Dermis lymphatic vessel endothelial cell (primary cell): ENCODE data around the gene CRISPLD2. TPM values are rescaled to one million over a fixed set of nuclear protein-coding genes. Genes with fewer than 3 reads are reported as not detected.

Experiments
- total RNA-seq: library from RNA; depleted of rRNA; stranded (reverse); fragments of >200 nt; gene quantifications from 2 replicates; pipeline ENCODE4 v1.2.1, GENCODE V29; 2014

The CRISPLD2 gene
- 0.09 and 1.3 TPM in 2 replicates for total RNA-seq

DNA sequence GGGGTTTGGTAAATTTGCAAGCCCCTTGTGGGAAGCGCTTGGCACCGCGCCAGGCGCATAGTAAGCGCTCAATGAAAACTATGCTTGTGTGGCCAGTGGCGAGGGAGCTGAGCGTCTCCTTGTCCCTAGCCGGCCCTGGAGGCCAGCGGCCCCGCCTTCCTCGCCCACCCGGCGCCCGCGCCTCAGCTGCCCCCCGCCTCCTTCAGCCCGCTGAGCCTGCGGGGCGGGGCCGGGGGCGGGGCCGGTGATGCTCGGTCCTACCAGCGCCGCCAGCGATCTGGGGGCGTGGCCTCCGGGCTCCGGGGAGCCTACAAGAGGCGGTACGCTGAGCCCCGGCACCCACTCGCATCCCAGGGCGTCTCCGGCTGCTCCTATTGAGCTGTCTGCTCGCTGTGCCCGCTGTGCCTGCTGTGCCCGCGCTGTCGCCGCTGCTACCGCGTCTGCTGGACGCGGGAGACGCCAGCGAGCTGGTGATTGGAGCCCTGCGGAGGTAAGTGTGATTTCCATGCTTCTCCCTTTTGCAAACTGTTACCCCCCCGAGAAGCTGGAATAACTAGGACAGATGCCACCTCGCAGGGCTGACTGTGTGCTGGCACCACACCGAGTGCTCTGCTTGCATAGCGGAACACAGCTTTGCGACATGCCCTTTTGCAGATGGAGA is at the start of gene CRISPLD2:
TSS of gene CRISPLD2 (plus strand) at position 342 of the 661 bp plus-strand sequence. CDS start 18,511 bp downstream, outside the sequence.

Other genes with a start within 250 kb of the CRISPLD2 start
- 77.5 and 228 TPM in 2 replicates for gene COTL1, start 201.9 kb upstream of the CRISPLD2 start, total RNA-seq
- 52.7 and 54.1 TPM in 2 replicates for gene KLHL36, start 171.5 kb upstream of the CRISPLD2 start, total RNA-seq
- 34.9 and 37.1 TPM in 2 replicates for gene USP10, start 120.0 kb upstream of the CRISPLD2 start, total RNA-seq
- gene ZDHHC7, start 191.6 kb downstream of the CRISPLD2 start, total RNA-seq, result 34.8 and 36.8 TPM in 2 replicates
- 25.7 and 49.2 TPM in 2 replicates for gene KIAA0513, start 207.8 kb downstream of the CRISPLD2 start, total RNA-seq